Ascending aorta (tissue), 2 donors: Measurements from ENCODE around the gene ROCK1. TPM values are rescaled to one million over a fixed set of nuclear protein-coding genes. Genes with fewer than 3 reads are reported as not detected.

Experiments
- DNase-seq, 2 donors: peaks; one replicate each; pipeline ENCODE4 v3.0.0-alpha.2; 2019; ENCODE audit warnings: low spot score in 2 of 2
- H3K27ac ChIP-seq, 2 donors: fragments of 200-600 bp; sonication (generic); one replicate each; pipeline ENCODE4 v1.5.1; 2016 to 2017; ENCODE audit warnings: mild to moderate bottlenecking in 1 of 2
- H3K27me3 ChIP-seq: fragments of 200-600 bp; sonication (generic); one replicate; pipeline ENCODE4 v1.5.1; 2017
- H3K36me3 ChIP-seq, 2 donors: fragments of 200-600 bp; sonication (generic); one replicate each; pipeline ENCODE4 v1.5.1; 2016
- H3K4me1 ChIP-seq, 2 donors: fragments of 200-600 bp; sonication (generic); one replicate each; pipeline ENCODE4 v1.5.1; 2016 to 2017; ENCODE audit warnings: mild to moderate bottlenecking in 1 of 2
- H3K4me3 ChIP-seq, 2 donors: fragments of 200-600 bp; sonication (generic); one replicate each; pipeline ENCODE4 v1.5.1; 2016 to 2017; ENCODE audit warnings: mild to moderate bottlenecking in 1 of 2
- H3K9me3 ChIP-seq, 2 donors: fragments of 200-600 bp; sonication (generic); one replicate each; pipeline ENCODE4 v1.5.1; 2016
- CTCF ChIP-seq, 3 experiments: fragments of 200-600 bp in 2 of 3; fragments of 450-650 bp in 1 of 3; sonication (generic) in 2 of 3; IDR thresholded peaks; one replicate each; pipeline ENCODE4 v1.5.1; 2016 to 2019; ENCODE audit warnings: antibody characterized with exemption in 3 of 3, mild to moderate bottlenecking in 1 of 3, moderate library complexity in 1 of 3
- intact Hi-C: fragments of 100-400 bp; cut with DNase I; formaldehyde crosslinking; loops from one replicate; pipeline ENCODE4 v1.15.1; 2023
- total RNA-seq: library from RNA; depleted of rRNA; stranded (reverse); fragments of >200 nt; gene quantifications from one replicate; pipeline ENCODE4 v1.1.0, GENCODE V29; 2016

ROCK1 gene
- total RNA-seq, 1 donor from 2014 or later = 32.0 TPM

GRCh38 chr18:21100146-21100545 is 11.5 kb downstream of the ROCK1 start:
- no peak for DNase-seq
- H3K27me3 ChIP-seq = no peaks in the 10 kb centered on the region
- intact Hi-C loops = no loop called here
- no peak overlapping the region for H3K27ac ChIP-seq
- H3K9me3 ChIP-seq = no peaks in the 10 kb centered on the region
- peaks cover 0 to 35% of the 10 kb centered on the region in 2 donors for H3K4me1 ChIP-seq
- H3K4me3 ChIP-seq = no peak overlapping the region
- no peaks in the 10 kb centered on the region for H3K36me3 ChIP-seq
- no peak for TF ChIP-seq CTCF (IDR thresholded peaks at IDR 0.05)

GRCh38 chr18:21099442-21099841 is 12.2 kb downstream of the ROCK1 start:
- Histone ChIP-seq H3K36me3 (no peaks in the 10 kb centered on the region), H3K4me3 (no peak overlapping the region), H3K27me3 (no peaks in the 10 kb centered on the region), H3K27ac (no peak overlapping the region), H3K9me3 (no peaks in the 10 kb centered on the region), H3K4me1 (peaks cover 0 to 33% of the 10 kb centered on the region in 2 donors)
- intact Hi-C loops = no loop called here
- no peak for TF ChIP-seq CTCF (IDR thresholded peaks at IDR 0.05)
- DNase-seq = no peak

- Histone ChIP-seq H3K4me1 (peaks cover 0 to 17% of the 10 kb centered on the region in 2 donors), H3K36me3 (no peaks in the 10 kb centered on the region), H3K9me3 (no peaks in the 10 kb centered on the region), H3K4me3 (no peak overlapping the region), H3K27ac (no peak overlapping the region), H3K27me3 (no peaks in the 10 kb centered on the region)
- intact Hi-C loops = no loop called here
- TF ChIP-seq CTCF (IDR thresholded peaks at IDR 0.05) = no peak
- no peak for DNase-seq
Observed at GRCh38 chr18:21096760-21097159, 14.9 kb downstream of the ROCK1 start.

- TF ChIP-seq CTCF (IDR thresholded peaks at IDR 0.05) = no peak
- DNase-seq = no peak
- intact Hi-C loops = no loop called here
Observed at GRCh38 chr18:21093133-21093532, 18.5 kb downstream of the ROCK1 start.

GRCh38 chr18:21090680-21091079 is 20.9 kb downstream of the ROCK1 start:
- H3K36me3 ChIP-seq = no peaks in the 10 kb centered on the region
- no peak overlapping the region for H3K27ac ChIP-seq
- no peak for TF ChIP-seq CTCF (IDR thresholded peaks at IDR 0.05)

More at GRCh38 chr18:21093133-21093532, 18.5 kb downstream of the ROCK1 start:
- Histone ChIP-seq H3K27ac (no peak overlapping the region), H3K4me3 (no peak overlapping the region), H3K9me3 (no peaks in the 10 kb centered on the region), H3K36me3 (no peaks in the 10 kb centered on the region), H3K4me1 (peaks cover 0 to 7% of the 10 kb centered on the region in 2 donors), H3K27me3 (no peaks in the 10 kb centered on the region)

GRCh38 chr18:21085579-21086166 is 25.9 kb downstream of the ROCK1 start:
- DNase-seq = no peak
- peaks cover 4 to 9% of the 10 kb centered on the region in 2 donors for H3K9me3 ChIP-seq
- no peak overlapping the region for H3K27ac ChIP-seq
- H3K4me1 ChIP-seq = no peaks in the 10 kb centered on the region
- no peaks in the 10 kb centered on the region for H3K27me3 ChIP-seq
- TF ChIP-seq CTCF (IDR thresholded peaks at IDR 0.05) = no peak
- intact Hi-C loops = no loop called here
- H3K4me3 ChIP-seq = no peak overlapping the region
- no peaks in the 10 kb centered on the region for H3K36me3 ChIP-seq

More at GRCh38 chr18:21090680-21091079, 20.9 kb downstream of the ROCK1 start:
- Histone ChIP-seq H3K9me3 (no peaks in the 10 kb centered on the region), H3K4me1 (no peaks in the 10 kb centered on the region), H3K4me3 (no peak overlapping the region), H3K27me3 (no peaks in the 10 kb centered on the region)
- DNase-seq = no peak
- intact Hi-C loops = no loop called here
